Measurements from ENCODE around the gene DIO2.

GRCh38 chr14:80176893-80177292 is 34.4 kb downstream of the DIO2 start:
- TF ChIP-seq CTCF (IDR thresholded peaks at IDR 0.05 in 4 of 5, conservative IDR thresholded peaks at IDR 0.05 in 1 of 5), result no peak
- no peak for TF ChIP-seq POLR2A (IDR thresholded peaks at IDR 0.05)
